Activated CD8-positive, alpha-beta memory T cell treated with anti-CD3 and anti-CD28 coated beads, Interleukin-2, amount 10 ng/mL, durations not matched to agents 7 days and 5 days (primary cell): ENCODE data around the gene SLC4A8. TPM values are rescaled to one million over a fixed set of nuclear protein-coding genes. Genes with fewer than 3 reads are reported as not detected.
A peak's percentile ranks its signal among the peaks of the same experiment; 100 is the strongest.

Source experiments
- ATAC-seq: fragments of 150-1000 bp; cut with Tn5 transposase; one replicate; pipeline ENCODE4 v1.10.0; 2021; ENCODE audit warnings: moderate library complexity
- CTCF ChIA-PET: fragments of 350-600 bp; sonication (Branson Sonifier 250); formaldehyde crosslinking; loops from one replicate; lab custom pipeline; 2021; ENCODE audit warnings: antibody characterized with exemption; lab: Charles Lee
- DNase-seq: peaks from one replicate; pipeline ENCODE4 v3.0.0-alpha.2; 2020
- H3K27ac Mint-ChIP-seq: one replicate; pipeline ENCODE4 v1.8.0; 2021; ENCODE audit warnings: mild to moderate bottlenecking, mixed read lengths
- H3K27me3 Mint-ChIP-seq: one replicate; pipeline ENCODE4 v1.8.0; 2021; ENCODE audit warnings: mixed read lengths
- H3K36me3 Mint-ChIP-seq: one replicate; pipeline ENCODE4 v1.8.0; 2021; ENCODE audit warnings: mild to moderate bottlenecking, mixed read lengths
- H3K4me1 Mint-ChIP-seq: one replicate; pipeline ENCODE4 v1.8.0; 2021; ENCODE audit warnings: mixed read lengths
- H3K4me3 Mint-ChIP-seq: one replicate; pipeline ENCODE4 v1.8.0; 2021; ENCODE audit warnings: mild to moderate bottlenecking, moderate library complexity, mixed read lengths
- H3K9me3 Mint-ChIP-seq: one replicate; pipeline ENCODE4 v1.8.0; 2022; ENCODE audit warnings: low read depth, mixed read lengths
- total RNA-seq, 2 experiments: library from RNA; stranded (reverse); gene quantifications; one replicate each; pipeline ENCODE4 v1.2.3, GENCODE V29; 2021

SLC4A8 gene
- total RNA-seq, 2 experiments from 2014 or later: 9.1 to 9.2 TPM

GRCh38 chr12:51389302-51389999, 35.2 kb upstream of the SLC4A8 start:
- CTCF ChIA-PET: interaction anchor here (1.4 to 2.3 kb wide), 2 partner anchors 18 to 142 kb away, joined by 4 to 6 read pairs; no protein-coding TSS in a partner anchor
- ATAC-seq: no peak

GRCh38 chr12:51390457-51390856, 34.2 kb upstream of the SLC4A8 start:
- Mint-ChIP-seq H3K9me3 (no peaks in the 10 kb centered on the region), H3K4me1 (peaks cover 62% of the 10 kb centered on the region), H3K27ac (peak overlapping the region; percentile 88), H3K36me3 (peaks cover 5% of the 10 kb centered on the region), H3K4me3 (peak overlapping the region; percentile 90), H3K27me3 (no peaks in the 10 kb centered on the region)
- CTCF ChIA-PET: interaction anchor here (2.3 to 2.4 kb wide), 2 partner anchors 19 to 21 kb away, joined by 6 to 12 read pairs; no protein-coding TSS in a partner anchor
- DNase-seq (no peak), ATAC-seq (no peak)

More at GRCh38 chr12:51389302-51389999, 35.2 kb upstream of the SLC4A8 start:
- peak overlapping the region; percentile 37 for H3K27ac Mint-ChIP-seq
- peaks cover 5% of the 10 kb centered on the region for H3K36me3 Mint-ChIP-seq
- H3K9me3 Mint-ChIP-seq: no peaks in the 10 kb centered on the region
- DNase-seq: no peak
- no peak overlapping the region for H3K4me3 Mint-ChIP-seq
- peaks cover 54% of the 10 kb centered on the region for H3K4me1 Mint-ChIP-seq
- no peaks in the 10 kb centered on the region for H3K27me3 Mint-ChIP-seq

GRCh38 chr12:51390891-51391282, 33.7 kb upstream of the SLC4A8 start:
- CTCF ChIA-PET: interaction anchor here (1.5 to 2.4 kb wide), 4 partner anchors 17 to 40 kb away, joined by 3 to 12 read pairs (median 6); no protein-coding TSS in a partner anchor
- Mint-ChIP-seq H3K4me1 (peaks cover 66% of the 10 kb centered on the region), H3K36me3 (peaks cover 5% of the 10 kb centered on the region), H3K27ac (peak overlapping the region; percentile 88), H3K27me3 (no peaks in the 10 kb centered on the region), H3K9me3 (no peaks in the 10 kb centered on the region), H3K4me3 (peak overlapping the region; percentile 90)
- DNase-seq: peak; percentile 58
- ATAC-seq: peak; percentile 11

GRCh38 chr12:51391283-51392123, 33.1 kb upstream of the SLC4A8 start, which contains the start of gene GALNT6:
Gene GALNT6 (minus strand): TSS chr12:51391406. CDS start chr12:51379781, 11,625 bp downstream.
- DNase-seq (peak; percentile 81), ATAC-seq (peak; percentile 73)
- H3K36me3 Mint-ChIP-seq: peaks cover 5% of the 10 kb centered on the region
- CTCF ChIA-PET: interaction anchor here (1.5 to 2.4 kb wide), 3 partner anchors 17 to 41 kb away, joined by 3 to 12 read pairs (median 5); no protein-coding TSS in a partner anchor
- no peaks in the 10 kb centered on the region for H3K27me3 Mint-ChIP-seq
- peaks cover 67% of the 10 kb centered on the region for H3K4me1 Mint-ChIP-seq
- H3K27ac Mint-ChIP-seq: peak within 1 kb of the TSS; percentile 88
- peak within 1 kb of the TSS; percentile 90 for H3K4me3 Mint-ChIP-seq
- no peaks in the 10 kb centered on the region for H3K9me3 Mint-ChIP-seq

GRCh38 chr12:51392556-51393237, 31.9 kb upstream of the SLC4A8 start:
- Mint-ChIP-seq H3K4me1 (peaks cover 67% of the 10 kb centered on the region), H3K27me3 (no peaks in the 10 kb centered on the region), H3K4me3 (peak overlapping the region; percentile 90), H3K27ac (peak overlapping the region; percentile 84), H3K9me3 (no peaks in the 10 kb centered on the region), H3K36me3 (peaks cover 3% of the 10 kb centered on the region)
- CTCF ChIA-PET: interaction anchor here (0.9 to 3.0 kb wide), 5 partner anchors 18 to 42 kb away, joined by 3 to 12 read pairs (median 5); no protein-coding TSS in a partner anchor
- ATAC-seq: no peak
- DNase-seq: peak; percentile 61

- peak; percentile 60 for ATAC-seq
- H3K4me1 Mint-ChIP-seq: peaks cover 56% of the 10 kb centered on the region
- peak; percentile 85 for DNase-seq
- CTCF ChIA-PET: interaction anchor here (1.1 to 3.5 kb wide), 6 partner anchors 18 to 138 kb away, joined by 3 to 19 read pairs (median 6); no protein-coding TSS in a partner anchor
- peak overlapping the region; percentile 84 for H3K27ac Mint-ChIP-seq
- no peaks in the 10 kb centered on the region for H3K9me3 Mint-ChIP-seq
- H3K36me3 Mint-ChIP-seq: no peaks in the 10 kb centered on the region
- H3K27me3 Mint-ChIP-seq: no peaks in the 10 kb centered on the region
- H3K4me3 Mint-ChIP-seq: peak overlapping the region; percentile 90
Measured at GRCh38 chr12:51393676-51394545, 30.7 kb upstream of the SLC4A8 start.

- H3K4me1 Mint-ChIP-seq: peaks cover 41% of the 10 kb centered on the region
- CTCF ChIA-PET: interaction anchor here (0.9 to 3.5 kb wide), 8 partner anchors 11 to 585 kb away, joined by 3 to 19 read pairs (median 4); no protein-coding TSS in a partner anchor
- peak; percentile 35 for ATAC-seq
Measured at GRCh38 chr12:51395283-51396230, 29.1 kb upstream of the SLC4A8 start.

GRCh38 chr12:51397670-51398069, 27.0 kb upstream of the SLC4A8 start:
- CTCF ChIA-PET: interaction anchor here (1.0 to 1.7 kb wide), 2 partner anchors 23 to 26 kb away, joined by 4 read pairs; no protein-coding TSS in a partner anchor

More at GRCh38 chr12:51395283-51396230, 29.1 kb upstream of the SLC4A8 start:
- no peaks in the 10 kb centered on the region for H3K27me3 Mint-ChIP-seq
- H3K4me3 Mint-ChIP-seq: peak overlapping the region; percentile 62
- DNase-seq: peak; percentile 74
- H3K36me3 Mint-ChIP-seq: no peaks in the 10 kb centered on the region
- H3K27ac Mint-ChIP-seq: peak overlapping the region; percentile 84
- no peaks in the 10 kb centered on the region for H3K9me3 Mint-ChIP-seq

GRCh38 chr12:51399891-51400290, 24.7 kb upstream of the SLC4A8 start:
- Mint-ChIP-seq H3K9me3 (no peaks in the 10 kb centered on the region), H3K36me3 (no peaks in the 10 kb centered on the region), H3K4me1 (peaks cover 14% of the 10 kb centered on the region), H3K27ac (no peak overlapping the region), H3K4me3 (no peak overlapping the region), H3K27me3 (no peaks in the 10 kb centered on the region)
- ATAC-seq (no peak), DNase-seq (no peak)
- CTCF ChIA-PET: interaction anchor here (0.8 to 1.7 kb wide), 3 partner anchors 9 to 21 kb away, joined by 3 to 5 read pairs (median 3); no protein-coding TSS in a partner anchor

More at GRCh38 chr12:51397670-51398069, 27.0 kb upstream of the SLC4A8 start:
- DNase-seq: no peak
- no peak for ATAC-seq
- Mint-ChIP-seq H3K36me3 (no peaks in the 10 kb centered on the region), H3K4me3 (no peak overlapping the region), H3K27ac (no peak overlapping the region), H3K27me3 (no peaks in the 10 kb centered on the region), H3K4me1 (peaks cover 36% of the 10 kb centered on the region), H3K9me3 (no peaks in the 10 kb centered on the region)

GRCh38 chr12:51401020-51401419, 23.6 kb upstream of the SLC4A8 start:
- H3K4me1 Mint-ChIP-seq: peaks cover 4% of the 10 kb centered on the region

GRCh38 chr12:51401486-51401885, 23.1 kb upstream of the SLC4A8 start:
- Mint-ChIP-seq H3K4me1 (peaks cover 1% of the 10 kb centered on the region), H3K4me3 (no peak overlapping the region), H3K36me3 (no peaks in the 10 kb centered on the region), H3K27ac (no peak overlapping the region), H3K9me3 (no peaks in the 10 kb centered on the region), H3K27me3 (no peaks in the 10 kb centered on the region)
- ATAC-seq: no peak
- no peak for DNase-seq
- CTCF ChIA-PET: no interaction called here

More at GRCh38 chr12:51401020-51401419, 23.6 kb upstream of the SLC4A8 start:
- H3K27ac Mint-ChIP-seq: no peak overlapping the region
- ATAC-seq: no peak
- CTCF ChIA-PET: no interaction called here
- DNase-seq: no peak
- no peak overlapping the region for H3K4me3 Mint-ChIP-seq
- no peaks in the 10 kb centered on the region for H3K36me3 Mint-ChIP-seq
- H3K9me3 Mint-ChIP-seq: no peaks in the 10 kb centered on the region
- no peaks in the 10 kb centered on the region for H3K27me3 Mint-ChIP-seq
